ENCODE data around the gene CLDN7. TPM values are rescaled to one million over a fixed set of nuclear protein-coding genes. Genes with fewer than 3 reads are reported as not detected.

Gene CLDN7
- total and polyA plus RNA-seq, 2 experiments from 2014 or later = 0.51 to 0.83 TPM

DNA sequence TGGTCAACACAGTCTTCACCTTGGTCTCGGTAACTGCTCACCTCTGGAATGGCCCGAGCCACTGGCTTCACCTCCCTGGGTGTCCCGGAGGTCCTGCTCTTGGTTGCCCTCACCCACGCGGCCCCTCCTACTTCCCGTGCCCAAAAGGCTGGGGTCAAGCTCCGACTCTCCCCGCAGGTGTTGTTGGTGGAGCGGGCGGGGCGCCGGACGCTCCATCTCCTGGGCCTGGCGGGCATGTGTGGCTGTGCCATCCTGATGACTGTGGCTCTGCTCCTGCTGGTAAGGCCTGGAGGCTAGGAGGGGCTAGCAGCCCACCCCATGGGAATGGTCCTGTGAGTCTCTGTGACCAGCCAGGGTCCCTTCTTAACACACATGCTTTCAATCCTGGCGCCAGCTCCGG is 22.6 kb upstream of the CLDN7 start:
- Histone ChIP-seq H3K36me3 (peaks cover 27% of the 10 kb centered on the region), H3K9me3 (ENCODE audit: low read depth) (no peaks in the 10 kb centered on the region), H3K4me1 (ENCODE audit: low read depth) (no peaks in the 10 kb centered on the region), H3K27ac (no peak overlapping the region), H3K27me3 (no peaks in the 10 kb centered on the region), H3K4me3 (no peak overlapping the region)
- TF ChIP-seq, protein P1, sequence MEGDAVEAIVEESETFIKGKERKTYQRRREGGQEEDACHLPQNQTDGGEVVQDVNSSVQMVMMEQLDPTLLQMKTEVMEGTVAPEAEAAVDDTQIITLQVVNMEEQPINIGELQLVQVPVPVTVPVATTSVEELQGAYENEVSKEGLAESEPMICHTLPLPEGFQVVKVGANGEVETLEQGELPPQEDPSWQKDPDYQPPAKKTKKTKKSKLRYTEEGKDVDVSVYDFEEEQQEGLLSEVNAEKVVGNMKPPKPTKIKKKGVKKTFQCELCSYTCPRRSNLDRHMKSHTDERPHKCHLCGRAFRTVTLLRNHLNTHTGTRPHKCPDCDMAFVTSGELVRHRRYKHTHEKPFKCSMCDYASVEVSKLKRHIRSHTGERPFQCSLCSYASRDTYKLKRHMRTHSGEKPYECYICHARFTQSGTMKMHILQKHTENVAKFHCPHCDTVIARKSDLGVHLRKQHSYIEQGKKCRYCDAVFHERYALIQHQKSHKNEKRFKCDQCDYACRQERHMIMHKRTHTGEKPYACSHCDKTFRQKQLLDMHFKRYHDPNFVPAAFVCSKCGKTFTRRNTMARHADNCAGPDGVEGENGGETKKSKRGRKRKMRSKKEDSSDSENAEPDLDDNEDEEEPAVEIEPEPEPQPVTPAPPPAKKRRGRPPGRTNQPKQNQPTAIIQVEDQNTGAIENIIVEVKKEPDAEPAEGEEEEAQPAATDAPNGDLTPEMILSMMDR (IDR thresholded peaks at IDR 0.05; ENCODE audit: low read depth, low read length) = no peak
- no peak for DNase-seq (ENCODE audit: low read depth in 1 of 2, low spot score in 1 of 2)

DNA sequence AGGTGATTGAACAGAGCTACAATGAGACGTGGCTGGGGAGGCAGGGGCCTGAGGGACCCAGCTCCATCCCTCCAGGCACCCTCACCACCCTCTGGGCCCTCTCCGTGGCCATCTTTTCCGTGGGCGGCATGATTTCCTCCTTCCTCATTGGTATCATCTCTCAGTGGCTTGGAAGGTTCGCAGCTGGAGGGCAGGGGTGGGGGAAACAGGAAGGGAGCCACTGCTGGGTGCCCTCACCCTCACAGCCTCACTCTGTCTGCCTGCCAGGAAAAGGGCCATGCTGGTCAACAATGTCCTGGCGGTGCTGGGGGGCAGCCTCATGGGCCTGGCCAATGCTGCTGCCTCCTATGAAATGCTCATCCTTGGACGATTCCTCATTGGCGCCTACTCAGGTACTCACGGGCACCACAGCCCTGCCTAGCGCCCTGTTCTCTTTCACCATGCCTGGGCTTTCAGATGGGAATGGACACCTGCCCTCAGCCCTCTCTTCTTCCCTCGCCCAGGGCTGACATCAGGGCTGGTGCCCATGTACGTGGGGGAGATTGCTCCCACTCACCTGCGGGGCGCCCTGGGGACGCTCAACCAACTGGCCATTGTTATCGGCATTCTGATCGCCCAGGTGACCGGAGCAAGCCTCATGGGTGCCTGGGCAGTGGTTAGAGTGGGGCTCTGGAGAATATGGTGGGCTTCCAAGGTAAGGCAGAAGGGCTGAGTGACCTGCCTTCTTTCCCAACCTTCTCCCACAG is 21.4 kb upstream of the CLDN7 start:
- TF ChIP-seq, protein P1 (IDR thresholded peaks at IDR 0.05; ENCODE audit: low read depth, low read length) = no peak

DNA sequence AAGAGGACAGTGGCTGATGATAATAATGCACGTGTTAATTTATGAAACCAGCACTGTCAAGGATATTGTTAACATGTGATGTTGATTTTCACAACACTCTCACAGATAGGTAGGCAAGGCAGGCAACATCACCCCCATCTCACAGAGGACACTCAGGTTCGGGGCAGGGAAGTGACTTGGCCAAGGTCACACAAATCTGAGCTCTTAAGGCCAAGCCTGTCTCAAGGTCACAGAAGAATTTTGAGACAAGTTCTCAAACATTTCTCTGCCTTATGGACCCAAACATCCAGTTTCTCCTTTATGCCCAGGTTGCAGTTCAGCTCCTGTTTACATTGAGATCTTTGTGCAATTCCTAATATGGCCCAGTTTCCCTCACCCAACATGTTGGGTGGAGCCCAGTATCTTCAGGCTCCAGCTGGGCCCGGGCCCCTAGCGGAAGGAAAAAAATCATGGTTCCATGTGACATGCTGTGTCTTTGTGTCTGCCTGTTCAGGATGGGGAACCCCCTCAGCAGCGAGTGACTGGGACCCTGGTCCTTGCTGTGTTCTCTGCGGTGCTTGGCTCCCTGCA is 20.6 kb upstream of the CLDN7 start:
- Histone ChIP-seq H3K4me3 (peak overlapping the region; percentile 76), H3K36me3 (peaks cover 26% of the 10 kb centered on the region)

More for the DNA sequence above, 21.4 kb upstream of the CLDN7 start:
- Histone ChIP-seq H3K4me3 (no peak overlapping the region), H3K36me3 (peaks cover 27% of the 10 kb centered on the region), H3K27me3 (no peaks in the 10 kb centered on the region), H3K27ac (no peak overlapping the region), H3K9me3 (ENCODE audit: low read depth) (no peaks in the 10 kb centered on the region), H3K4me1 (ENCODE audit: low read depth) (no peaks in the 10 kb centered on the region)
- no peak for DNase-seq (ENCODE audit: low read depth in 1 of 2, low spot score in 1 of 2)

DNA sequence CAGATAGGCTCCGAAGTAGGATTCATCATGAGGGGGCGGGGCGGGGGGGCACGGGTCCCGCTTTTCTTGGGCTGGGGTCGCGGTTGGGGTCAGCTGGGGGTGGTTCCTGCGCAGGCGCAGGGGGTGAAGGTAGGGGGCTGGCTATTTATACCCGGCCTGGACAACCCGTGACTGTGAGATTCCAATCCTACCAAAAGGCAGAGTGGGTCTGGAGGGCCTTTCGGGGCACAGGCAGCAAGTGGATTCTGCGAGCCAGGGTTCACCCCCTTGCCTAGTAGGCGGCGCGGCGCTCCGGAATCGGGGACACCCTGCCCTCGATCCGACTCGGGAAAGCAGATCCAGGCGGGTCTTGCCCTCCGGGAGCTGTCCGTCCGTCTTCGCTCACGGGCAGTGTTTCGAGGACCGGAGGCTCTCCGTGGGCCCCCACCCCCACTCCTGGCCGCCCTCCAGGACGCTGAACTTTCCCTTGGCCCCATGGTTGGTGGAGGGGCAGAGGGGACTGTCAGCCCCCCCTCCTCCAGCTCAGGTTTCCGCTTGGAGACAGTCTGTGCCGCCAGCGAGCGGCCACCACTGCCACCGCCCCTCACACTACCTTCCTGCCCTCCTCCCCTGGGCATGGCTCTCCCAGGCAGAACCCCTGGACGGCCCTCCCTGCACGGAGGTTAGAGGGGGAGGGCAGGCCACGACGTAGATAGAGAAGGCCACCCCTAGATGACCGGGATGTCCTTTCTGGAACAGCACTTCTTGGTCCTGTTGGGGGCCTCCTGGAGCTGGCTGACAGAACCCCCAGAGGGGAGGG is 19.9 kb upstream of the CLDN7 start:
- H3K4me1 ChIP-seq (ENCODE audit: low read depth) = no peaks in the 10 kb centered on the region
- H3K36me3 ChIP-seq = peaks cover 24% of the 10 kb centered on the region
- DNase-seq (ENCODE audit: low read depth in 1 of 2, low spot score in 1 of 2) = peak in 1 of 2 donors; percentile 83
- no peaks in the 10 kb centered on the region for H3K27me3 ChIP-seq
- H3K9me3 ChIP-seq (ENCODE audit: low read depth) = no peaks in the 10 kb centered on the region
- peak overlapping the region; percentile 76 for H3K4me3 ChIP-seq
- H3K27ac ChIP-seq = peak overlapping the region; percentile 99
- TF ChIP-seq, protein P1 (IDR thresholded peaks at IDR 0.05; ENCODE audit: low read depth, low read length) = no peak

More for the DNA sequence above, 20.6 kb upstream of the CLDN7 start:
- Histone ChIP-seq H3K9me3 (ENCODE audit: low read depth) (no peaks in the 10 kb centered on the region), H3K27ac (peak overlapping the region; percentile 99), H3K4me1 (ENCODE audit: low read depth) (no peaks in the 10 kb centered on the region), H3K27me3 (no peaks in the 10 kb centered on the region)
- TF ChIP-seq, protein P1 (IDR thresholded peaks at IDR 0.05; ENCODE audit: low read depth, low read length) = no peak
- no peak for DNase-seq (ENCODE audit: low read depth in 1 of 2, low spot score in 1 of 2)

DNA sequence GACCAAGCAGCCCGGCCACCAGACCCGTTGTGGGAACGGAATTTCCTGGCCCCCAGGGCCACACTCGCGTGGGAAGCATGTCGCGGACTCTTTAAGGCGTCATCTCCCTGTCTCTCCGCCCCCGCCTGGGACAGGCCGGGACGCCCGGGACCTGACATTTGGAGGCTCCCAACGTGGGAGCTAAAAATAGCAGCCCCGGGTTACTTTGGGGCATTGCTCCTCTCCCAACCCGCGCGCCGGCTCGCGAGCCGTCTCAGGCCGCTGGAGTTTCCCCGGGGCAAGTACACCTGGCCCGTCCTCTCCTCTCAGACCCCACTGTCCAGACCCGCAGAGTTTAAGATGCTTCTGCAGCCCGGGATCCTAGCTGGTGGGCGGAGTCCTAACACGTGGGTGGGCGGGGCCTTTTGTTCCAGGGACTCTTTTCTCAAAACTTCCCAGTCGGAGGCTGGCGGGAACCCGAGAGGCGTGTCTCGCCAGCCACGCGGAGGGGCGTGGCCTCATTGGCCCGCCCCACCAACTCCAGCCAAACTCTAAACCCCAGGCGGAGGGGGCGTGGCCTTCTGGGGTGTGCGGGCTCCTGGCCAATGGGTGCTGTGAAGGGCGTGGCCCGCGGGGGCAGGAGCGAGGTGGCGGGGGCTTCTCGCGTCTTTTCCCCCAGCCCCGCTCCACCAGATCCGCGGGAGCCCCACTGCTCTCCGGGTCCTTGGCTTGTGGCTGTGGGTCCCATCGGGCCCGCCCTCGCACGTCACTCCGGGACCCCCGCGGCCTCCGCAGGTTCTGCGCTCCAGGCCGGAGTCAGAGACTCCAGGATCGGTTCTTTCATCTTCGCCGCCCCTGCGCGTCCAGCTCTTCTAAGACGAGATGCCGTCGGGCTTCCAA is 19.0 kb upstream of the CLDN7 start, which contains the start of gene SLC2A4:
SLC2A4 (plus strand) TSS at position 645 of the 879 bp plus-strand sequence; CDS start at position 862, 217 bp downstream.
- no peaks in the 10 kb centered on the region for H3K9me3 ChIP-seq (ENCODE audit: low read depth)
- H3K27me3 ChIP-seq = no peaks in the 10 kb centered on the region
- TF ChIP-seq, protein P1 (IDR thresholded peaks at IDR 0.05; ENCODE audit: low read depth, low read length) = no peak
- peak within 1 kb of the TSS; percentile 76 for H3K4me3 ChIP-seq
- peaks cover 19% of the 10 kb centered on the region for H3K36me3 ChIP-seq
- DNase-seq (ENCODE audit: low read depth in 1 of 2, low spot score in 1 of 2) = peak; percentile 96 to 99
- H3K4me1 ChIP-seq (ENCODE audit: low read depth) = no peaks in the 10 kb centered on the region
- H3K27ac ChIP-seq = peak within 1 kb of the TSS; percentile 99
